ENCODE data around the gene MMRN1. TPM values are rescaled to one million over a fixed set of nuclear protein-coding genes. Genes with fewer than 3 reads are reported as not detected.

MMRN1 gene
- total RNA-seq, 2 experiments from 2014 or later: 0.10 TPM; not detected in 1

DNA sequence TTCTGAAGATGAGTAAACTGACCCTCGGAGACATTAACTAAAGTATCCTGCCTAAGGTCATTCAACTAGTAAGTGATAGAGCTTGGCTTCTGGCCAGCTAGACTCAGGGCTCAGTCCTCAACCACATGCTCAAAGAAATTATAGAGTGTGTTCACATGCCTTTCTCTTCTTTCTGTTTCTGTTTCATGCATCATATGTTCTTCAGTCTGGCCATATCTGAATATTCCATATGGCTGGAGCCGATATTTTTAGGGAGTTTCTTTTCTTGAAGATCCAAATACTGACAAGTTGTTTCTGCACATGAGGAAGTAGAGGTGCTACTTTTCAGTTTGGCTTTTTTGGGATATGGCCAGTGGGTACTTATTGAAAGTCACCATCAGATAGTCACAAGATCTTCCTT lies 44.9 kb downstream of the MMRN1 start:
- DNase-seq: no peak
- H3K27ac Mint-ChIP-seq: no peak overlapping the region
- no peaks in the 10 kb centered on the region for H3K9me3 Mint-ChIP-seq

DNA sequence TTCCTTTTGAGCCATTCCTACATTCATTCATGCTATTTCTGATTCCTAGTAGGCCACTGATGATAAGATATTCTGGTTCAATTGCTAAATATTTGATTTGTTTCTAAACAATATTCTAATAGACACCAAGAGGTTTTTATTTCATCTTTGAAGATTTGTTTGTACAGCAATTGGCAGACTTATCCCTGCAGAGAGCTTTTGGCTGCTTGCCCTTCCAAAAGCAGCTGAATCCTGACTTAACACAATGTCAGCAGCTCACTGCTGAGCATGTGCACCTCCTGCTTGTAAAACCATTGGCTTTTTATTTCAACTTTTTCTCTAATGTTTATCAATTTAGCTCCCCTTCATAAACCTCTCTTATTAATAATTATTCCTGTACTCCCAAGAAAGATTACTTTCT lies 45.3 kb downstream of the MMRN1 start:
- H3K9me3 Mint-ChIP-seq: no peaks in the 10 kb centered on the region

More for the DNA sequence above, 44.9 kb downstream of the MMRN1 start:
- Mint-ChIP-seq H3K4me1 (no peaks in the 10 kb centered on the region), H3K27me3 (no peaks in the 10 kb centered on the region), H3K4me3 (no peak overlapping the region), H3K36me3 (no peaks in the 10 kb centered on the region)

GRCh38 chr4:89942811-89943210 lies 48.2 kb downstream of the MMRN1 start:
- no peaks in the 10 kb centered on the region for H3K27me3 Mint-ChIP-seq
- DNase-seq: no peak
- no peak overlapping the region for H3K27ac Mint-ChIP-seq
- H3K36me3 Mint-ChIP-seq: no peaks in the 10 kb centered on the region
- no peaks in the 10 kb centered on the region for H3K4me1 Mint-ChIP-seq
- H3K9me3 Mint-ChIP-seq: no peaks in the 10 kb centered on the region
- no peak overlapping the region for H3K4me3 Mint-ChIP-seq

More for the DNA sequence above, 45.3 kb downstream of the MMRN1 start:
- no peaks in the 10 kb centered on the region for H3K4me1 Mint-ChIP-seq
- no peak for DNase-seq
- H3K4me3 Mint-ChIP-seq: no peak overlapping the region
- no peaks in the 10 kb centered on the region for H3K27me3 Mint-ChIP-seq
- H3K27ac Mint-ChIP-seq: no peak overlapping the region
- H3K36me3 Mint-ChIP-seq: no peaks in the 10 kb centered on the region

- Mint-ChIP-seq H3K36me3 (no peaks in the 10 kb centered on the region), H3K27me3 (no peaks in the 10 kb centered on the region), H3K4me3 (no peak overlapping the region), H3K9me3 (no peaks in the 10 kb centered on the region), H3K27ac (no peak overlapping the region), H3K4me1 (no peaks in the 10 kb centered on the region)
- DNase-seq: no peak
These were observed 55.2 kb downstream of the MMRN1 start for GRCh38 chr4:89949782-89950387.

DNA sequence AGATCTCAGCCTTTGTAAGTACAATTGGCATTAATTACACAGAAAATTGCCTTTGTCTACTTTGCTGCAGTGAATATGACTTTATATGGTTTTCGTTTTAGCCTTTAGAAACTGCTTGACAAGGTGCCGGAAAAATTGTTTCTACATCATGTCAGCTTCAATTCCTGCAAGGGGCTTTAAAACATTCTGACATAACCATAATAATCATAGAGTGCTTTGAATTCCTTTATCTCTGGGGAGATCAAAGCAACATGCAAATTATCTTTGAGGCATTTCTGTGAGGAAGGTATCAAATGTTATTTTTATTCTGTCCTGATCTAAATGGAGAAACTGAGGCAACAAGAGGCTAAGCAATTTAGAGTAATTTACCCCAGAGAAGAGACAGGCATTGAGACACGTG lies 57.8 kb downstream of the MMRN1 start:
- no peak overlapping the region for H3K4me3 Mint-ChIP-seq
- no peaks in the 10 kb centered on the region for H3K9me3 Mint-ChIP-seq
- H3K36me3 Mint-ChIP-seq: no peaks in the 10 kb centered on the region
- peaks cover 1% of the 10 kb centered on the region for H3K27me3 Mint-ChIP-seq
- no peak for DNase-seq
- no peak overlapping the region for H3K27ac Mint-ChIP-seq
- no peaks in the 10 kb centered on the region for H3K4me1 Mint-ChIP-seq

GRCh38 chr4:89954906-89955695 lies 60.4 kb downstream of the MMRN1 start:
- Mint-ChIP-seq H3K4me3 (no peak overlapping the region), H3K36me3 (no peaks in the 10 kb centered on the region), H3K27ac (no peak overlapping the region), H3K27me3 (peaks cover 4% of the 10 kb centered on the region), H3K4me1 (no peaks in the 10 kb centered on the region), H3K9me3 (no peaks in the 10 kb centered on the region)
- DNase-seq: no peak

- H3K36me3 Mint-ChIP-seq: no peaks in the 10 kb centered on the region
- no peak for DNase-seq
- H3K27me3 Mint-ChIP-seq: peaks cover 7% of the 10 kb centered on the region
- H3K9me3 Mint-ChIP-seq: no peaks in the 10 kb centered on the region
- no peak overlapping the region for H3K27ac Mint-ChIP-seq
- H3K4me1 Mint-ChIP-seq: no peaks in the 10 kb centered on the region
- H3K4me3 Mint-ChIP-seq: no peak overlapping the region
These were observed 62.6 kb downstream of the MMRN1 start for GRCh38 chr4:89957046-89957926.

GRCh38 chr4:89981789-89982334 lies 87.2 kb downstream of the MMRN1 start:
- Mint-ChIP-seq H3K27ac (no peak overlapping the region), H3K27me3 (no peaks in the 10 kb centered on the region), H3K36me3 (no peaks in the 10 kb centered on the region), H3K4me1 (no peaks in the 10 kb centered on the region), H3K4me3 (no peak overlapping the region), H3K9me3 (no peaks in the 10 kb centered on the region)
- DNase-seq: no peak

- no peaks in the 10 kb centered on the region for H3K4me1 Mint-ChIP-seq
- DNase-seq: no peak
- H3K36me3 Mint-ChIP-seq: no peaks in the 10 kb centered on the region
- no peak overlapping the region for H3K4me3 Mint-ChIP-seq
- no peak overlapping the region for H3K27ac Mint-ChIP-seq
- H3K9me3 Mint-ChIP-seq: no peaks in the 10 kb centered on the region
- H3K27me3 Mint-ChIP-seq: peaks cover 4% of the 10 kb centered on the region
These were observed 93.6 kb downstream of the MMRN1 start for GRCh38 chr4:89988268-89988667.

GRCh38 chr4:89992744-89993143 lies 98.1 kb downstream of the MMRN1 start:
- H3K4me3 Mint-ChIP-seq: no peak overlapping the region
- no peaks in the 10 kb centered on the region for H3K4me1 Mint-ChIP-seq
- no peak overlapping the region for H3K27ac Mint-ChIP-seq
- no peaks in the 10 kb centered on the region for H3K36me3 Mint-ChIP-seq
- no peaks in the 10 kb centered on the region for H3K9me3 Mint-ChIP-seq
- no peak for DNase-seq
- H3K27me3 Mint-ChIP-seq: peaks cover 10% of the 10 kb centered on the region

GRCh38 chr4:89994176-89994873 lies 99.7 kb downstream of the MMRN1 start:
- H3K9me3 Mint-ChIP-seq: no peaks in the 10 kb centered on the region
- DNase-seq: no peak
- peaks cover 17% of the 10 kb centered on the region for H3K27me3 Mint-ChIP-seq
- no peak overlapping the region for H3K4me3 Mint-ChIP-seq
- H3K4me1 Mint-ChIP-seq: no peaks in the 10 kb centered on the region
- no peak overlapping the region for H3K27ac Mint-ChIP-seq
- no peaks in the 10 kb centered on the region for H3K36me3 Mint-ChIP-seq

- no peak overlapping the region for H3K4me3 Mint-ChIP-seq
- no peaks in the 10 kb centered on the region for H3K9me3 Mint-ChIP-seq
- peaks cover 17% of the 10 kb centered on the region for H3K27me3 Mint-ChIP-seq
- H3K36me3 Mint-ChIP-seq: no peaks in the 10 kb centered on the region
- H3K4me1 Mint-ChIP-seq: no peaks in the 10 kb centered on the region
- no peak overlapping the region for H3K27ac Mint-ChIP-seq
- DNase-seq: no peak
These were observed 100.4 kb downstream of the MMRN1 start for GRCh38 chr4:89995006-89995405.

- Mint-ChIP-seq H3K27me3 (peaks cover 16% of the 10 kb centered on the region), H3K9me3 (no peaks in the 10 kb centered on the region), H3K4me1 (no peaks in the 10 kb centered on the region), H3K27ac (no peak overlapping the region), H3K4me3 (no peak overlapping the region), H3K36me3 (no peaks in the 10 kb centered on the region)
- DNase-seq: no peak
These were observed 101.2 kb downstream of the MMRN1 start for GRCh38 chr4:89995814-89996213.

DNA sequence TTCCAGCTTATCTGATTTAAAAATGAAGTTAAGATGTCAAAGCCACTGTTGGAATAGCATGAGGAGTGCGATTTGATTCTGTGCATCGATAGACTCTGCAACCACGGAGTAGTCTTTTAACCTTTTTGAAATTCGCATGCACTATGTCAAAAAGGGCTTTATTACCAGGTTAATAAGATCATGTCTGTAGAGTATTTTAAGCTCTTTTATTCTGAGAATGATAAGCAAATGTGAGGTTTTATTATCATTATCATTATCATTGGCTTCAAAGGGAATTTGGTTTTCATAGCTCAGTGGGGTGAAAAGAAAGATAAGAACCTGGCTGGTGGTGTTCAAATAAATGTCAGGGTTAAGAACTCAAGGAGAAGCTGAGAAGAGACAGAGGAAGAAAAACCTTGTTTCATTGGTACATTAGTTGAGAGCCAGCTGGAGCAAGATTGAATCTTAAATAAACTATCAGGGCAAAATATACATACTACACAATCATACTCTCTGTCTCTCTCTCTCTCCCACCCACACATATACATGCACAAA lies 102.6 kb downstream of the MMRN1 start:
- H3K4me1 Mint-ChIP-seq: no peaks in the 10 kb centered on the region
- H3K9me3 Mint-ChIP-seq: no peaks in the 10 kb centered on the region
- peaks cover 12% of the 10 kb centered on the region for H3K27me3 Mint-ChIP-seq
- no peak overlapping the region for H3K27ac Mint-ChIP-seq
- DNase-seq: no peak
- H3K36me3 Mint-ChIP-seq: no peaks in the 10 kb centered on the region
- H3K4me3 Mint-ChIP-seq: no peak overlapping the region
